Measurements from ENCODE around the gene ABTB1. TPM values are rescaled to one million over a fixed set of nuclear protein-coding genes. Genes with fewer than 3 reads are reported as not detected.
"Not testable (repeated sequence)": the region's sequence is repeated elsewhere in the genome, so short reads cannot be mapped to it uniquely, and the experiment has no call there.

The ABTB1 gene
- total RNA-seq, 1 experiment from 2014 or later, result 1.9 TPM

DNA sequence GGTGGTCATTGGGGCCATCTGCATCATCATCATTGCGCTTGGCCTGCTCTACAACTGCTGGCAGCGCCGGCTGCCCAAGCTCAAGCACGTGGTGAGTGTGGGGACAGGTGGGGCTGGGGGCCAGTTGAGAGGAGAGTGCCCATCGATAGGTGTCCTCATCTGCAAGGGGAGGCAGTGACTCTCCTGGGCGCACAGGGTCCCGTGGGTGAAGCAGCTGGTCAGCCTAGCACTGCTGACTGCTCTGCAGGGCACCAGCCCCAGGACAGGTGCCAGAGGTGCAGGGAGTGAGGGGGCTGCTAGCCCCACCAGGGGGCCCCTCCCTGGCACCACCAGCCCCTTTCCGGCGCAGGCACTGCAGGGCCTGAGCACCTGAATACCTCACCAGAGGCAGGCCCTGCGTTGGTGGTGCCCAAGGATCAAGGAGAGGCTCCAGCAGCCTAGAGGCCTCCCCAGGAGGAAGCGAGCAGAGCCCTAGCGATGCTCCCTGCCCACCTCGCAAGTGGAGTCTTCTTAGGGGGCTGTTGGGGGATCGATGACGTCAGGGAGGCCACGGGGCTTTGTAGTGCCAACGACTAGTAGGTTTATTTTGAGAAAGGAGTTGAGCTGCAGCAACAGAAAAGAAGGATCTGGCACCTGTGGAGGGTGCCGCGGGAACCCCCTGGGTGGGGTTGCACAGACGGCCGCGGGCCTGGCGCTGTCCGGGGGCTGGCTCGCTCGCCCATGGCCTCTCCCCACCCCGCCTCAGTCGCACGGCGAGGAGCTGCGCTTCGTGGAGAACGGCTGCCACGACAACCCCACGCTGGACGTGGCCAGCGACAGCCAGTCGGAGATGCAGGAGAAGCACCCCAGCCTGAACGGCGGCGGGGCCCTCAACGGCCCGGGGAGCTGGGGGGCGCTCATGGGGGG is 976 bp upstream of the ABTB1 start:
- DNase-seq (ENCODE audit: low spot score), result no peak

DNA sequence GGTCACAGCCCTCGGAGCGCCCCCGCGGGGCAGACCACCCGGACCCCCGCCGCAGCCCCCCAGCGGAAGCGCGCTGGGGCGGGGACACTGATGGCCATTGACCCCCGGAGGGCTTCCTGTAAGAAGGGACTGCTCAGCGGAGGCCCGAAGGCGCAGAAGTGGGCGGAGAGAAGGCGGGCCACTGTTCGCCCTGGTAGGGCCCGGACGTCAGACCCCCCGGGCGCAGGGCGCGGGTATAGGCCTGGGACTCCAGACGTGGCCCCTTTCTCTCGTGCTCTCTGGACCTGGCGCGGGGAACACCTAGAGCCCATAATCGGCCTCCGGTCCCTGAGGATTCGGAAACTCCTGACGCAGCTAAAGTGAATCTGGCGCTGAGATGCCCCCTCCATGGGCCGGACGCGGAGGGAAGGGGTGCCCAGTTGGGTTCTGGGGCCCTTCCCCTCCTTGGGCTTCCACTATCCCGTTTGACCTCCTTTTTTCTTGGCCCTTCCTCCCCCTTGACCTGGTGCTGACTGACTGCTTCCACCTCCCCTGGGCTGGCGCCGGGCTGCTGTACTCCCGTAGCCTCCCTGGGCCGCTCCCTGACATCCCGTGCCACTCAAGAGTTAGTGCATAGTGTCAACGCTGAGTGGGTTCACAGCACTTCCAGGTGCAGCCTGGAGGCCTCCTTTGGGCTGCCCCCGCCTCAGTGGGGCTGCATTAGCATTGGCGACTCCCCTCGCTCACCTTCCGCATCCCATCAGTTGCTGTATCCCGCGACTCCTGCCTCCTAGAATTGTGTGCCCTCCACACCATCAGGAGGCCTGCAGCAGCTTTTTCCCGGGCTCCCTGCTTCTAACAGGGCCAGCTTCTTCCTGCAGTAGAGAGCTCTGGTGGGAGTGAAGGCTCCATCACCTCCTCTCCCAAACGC is 694 bp downstream of the ABTB1 start:
- peak; percentile 51 for DNase-seq (ENCODE audit: low spot score)

DNA sequence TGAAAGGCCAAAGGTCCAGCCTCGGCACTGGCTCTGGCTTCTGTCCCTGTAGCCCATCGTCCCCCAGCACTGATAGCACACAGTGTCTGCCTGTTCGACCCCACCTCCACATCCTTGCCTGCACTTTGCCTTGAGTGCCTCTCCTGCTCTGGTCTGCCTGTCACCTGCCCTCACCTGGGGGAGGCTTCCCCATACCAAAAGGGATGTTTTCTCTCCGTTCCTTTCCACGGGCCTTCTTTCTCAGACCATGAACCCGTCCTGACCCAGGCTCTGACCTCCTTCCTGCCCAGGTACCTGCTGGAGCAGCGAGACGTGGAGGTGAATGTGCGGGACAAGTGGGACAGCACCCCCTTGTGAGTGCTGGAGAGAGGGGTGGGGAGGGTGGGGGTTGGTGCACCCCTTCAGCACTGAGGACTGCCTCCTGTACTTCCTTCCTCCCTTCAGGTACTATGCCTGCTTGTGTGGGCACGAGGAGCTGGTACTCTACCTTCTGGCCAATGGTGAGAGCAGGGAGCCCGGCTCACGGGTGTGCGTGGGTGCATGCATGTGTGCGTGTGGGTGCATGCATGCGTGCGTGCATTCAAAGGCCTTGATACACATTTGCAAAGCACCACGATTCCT is 1.5 kb downstream of the ABTB1 start:
- DNase-seq (ENCODE audit: low spot score), result no peak

DNA sequence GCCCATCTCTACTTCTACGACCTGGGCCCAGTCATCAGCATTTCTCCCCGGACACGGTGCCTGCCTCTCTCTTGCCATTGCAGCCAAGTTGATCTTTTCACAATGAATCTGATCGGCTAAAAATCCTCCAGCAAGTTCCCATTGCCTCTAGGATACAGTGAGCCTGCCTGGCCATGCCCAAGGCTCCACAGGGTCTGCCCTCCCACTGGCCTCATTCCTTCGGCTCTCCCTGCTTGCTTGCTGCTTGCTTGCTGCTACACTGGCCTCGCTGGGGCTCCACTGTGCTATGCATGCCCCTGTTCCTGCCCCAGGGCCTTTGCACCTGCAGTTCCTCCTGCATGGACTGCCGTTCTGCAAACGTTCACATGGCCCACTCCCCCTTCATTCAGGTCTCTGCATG is 2.0 kb downstream of the ABTB1 start:
- DNase-seq (ENCODE audit: low spot score), result no peak

DNA sequence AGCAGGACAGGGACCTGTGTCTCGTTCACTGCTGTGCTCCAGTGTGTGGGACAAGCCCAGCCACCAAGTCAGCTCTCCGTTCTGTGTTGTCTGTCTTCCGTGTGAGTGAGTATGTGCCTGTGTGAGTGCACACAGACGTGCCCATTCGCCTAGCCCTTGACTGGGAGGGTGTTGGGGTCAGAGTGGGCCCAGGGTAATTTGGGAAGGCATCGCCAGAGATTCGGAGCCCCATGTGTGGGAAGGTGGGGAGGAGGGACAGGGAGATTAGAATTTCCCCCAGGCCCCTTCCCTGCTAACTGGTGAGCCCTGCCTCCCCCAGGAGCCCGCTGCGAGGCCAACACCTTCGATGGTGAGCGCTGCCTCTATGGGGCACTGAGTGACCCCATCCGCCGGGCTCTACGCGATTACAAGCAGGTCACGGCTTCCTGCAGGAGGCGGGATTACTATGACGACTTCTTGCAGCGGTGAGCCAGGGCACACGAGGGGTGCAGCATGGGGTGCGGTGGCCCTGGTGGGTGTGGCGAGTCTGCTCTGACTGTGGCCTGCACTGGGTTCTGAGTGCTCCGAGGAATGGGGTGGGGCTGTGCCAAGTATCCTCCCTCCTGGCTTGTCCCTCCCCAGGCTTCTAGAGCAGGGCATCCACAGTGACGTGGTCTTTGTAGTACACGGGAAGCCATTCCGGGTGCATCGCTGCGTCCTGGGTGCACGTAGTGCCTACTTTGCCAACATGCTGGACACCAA is 3.1 kb downstream of the ABTB1 start:
- no peak for DNase-seq (ENCODE audit: low spot score)

DNA sequence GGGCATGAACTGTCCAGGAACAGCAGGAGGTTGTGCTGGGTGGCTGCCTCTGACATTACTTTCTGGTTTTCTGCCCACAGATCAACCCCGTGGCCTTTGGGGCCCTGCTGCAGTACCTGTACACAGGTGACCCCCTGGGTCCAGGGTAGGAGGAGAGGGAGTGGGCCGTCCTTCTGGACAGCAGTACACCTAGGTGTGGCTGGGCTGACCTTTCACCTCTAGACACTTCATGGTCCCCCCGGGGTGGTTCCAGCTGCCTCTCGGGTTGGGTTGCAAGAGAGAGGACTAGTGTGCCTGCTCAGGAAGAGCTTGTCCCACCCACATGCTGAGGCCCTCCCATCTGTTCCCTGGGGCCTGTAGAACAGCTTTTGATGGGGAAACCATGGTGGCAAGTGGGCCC is 3.7 kb downstream of the ABTB1 start:
- no peak for DNase-seq (ENCODE audit: low spot score)

DNA sequence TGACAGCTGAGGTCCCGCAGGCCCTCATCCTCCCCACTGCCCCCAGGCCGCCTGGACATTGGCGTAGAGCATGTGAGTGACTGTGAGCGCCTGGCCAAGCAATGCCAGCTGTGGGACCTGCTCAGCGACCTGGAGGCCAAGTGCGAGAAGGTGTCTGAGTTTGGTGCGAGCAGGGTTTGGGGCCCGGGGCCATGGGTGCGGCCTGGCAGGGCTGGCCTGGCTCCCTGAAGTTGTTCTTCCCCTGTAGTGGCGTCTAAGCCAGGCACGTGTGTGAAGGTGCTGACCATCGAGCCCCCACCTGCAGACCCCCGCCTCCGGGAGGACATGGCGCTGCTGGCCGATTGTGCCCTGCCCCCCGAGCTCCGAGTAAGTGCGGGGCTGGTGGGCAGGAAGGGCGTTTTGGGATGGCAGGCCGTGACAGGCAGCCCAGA is 4.2 kb downstream of the ABTB1 start:
- DNase-seq (ENCODE audit: low spot score), result no peak

- DNase-seq (ENCODE audit: low spot score), result no peak
Measured at GRCh38 chr3:127677541-127678314, 5.0 kb downstream of the ABTB1 start.

- no peak for DNase-seq (ENCODE audit: low spot score)
Measured at GRCh38 chr3:127678315-127678599, 5.5 kb downstream of the ABTB1 start.

DNA sequence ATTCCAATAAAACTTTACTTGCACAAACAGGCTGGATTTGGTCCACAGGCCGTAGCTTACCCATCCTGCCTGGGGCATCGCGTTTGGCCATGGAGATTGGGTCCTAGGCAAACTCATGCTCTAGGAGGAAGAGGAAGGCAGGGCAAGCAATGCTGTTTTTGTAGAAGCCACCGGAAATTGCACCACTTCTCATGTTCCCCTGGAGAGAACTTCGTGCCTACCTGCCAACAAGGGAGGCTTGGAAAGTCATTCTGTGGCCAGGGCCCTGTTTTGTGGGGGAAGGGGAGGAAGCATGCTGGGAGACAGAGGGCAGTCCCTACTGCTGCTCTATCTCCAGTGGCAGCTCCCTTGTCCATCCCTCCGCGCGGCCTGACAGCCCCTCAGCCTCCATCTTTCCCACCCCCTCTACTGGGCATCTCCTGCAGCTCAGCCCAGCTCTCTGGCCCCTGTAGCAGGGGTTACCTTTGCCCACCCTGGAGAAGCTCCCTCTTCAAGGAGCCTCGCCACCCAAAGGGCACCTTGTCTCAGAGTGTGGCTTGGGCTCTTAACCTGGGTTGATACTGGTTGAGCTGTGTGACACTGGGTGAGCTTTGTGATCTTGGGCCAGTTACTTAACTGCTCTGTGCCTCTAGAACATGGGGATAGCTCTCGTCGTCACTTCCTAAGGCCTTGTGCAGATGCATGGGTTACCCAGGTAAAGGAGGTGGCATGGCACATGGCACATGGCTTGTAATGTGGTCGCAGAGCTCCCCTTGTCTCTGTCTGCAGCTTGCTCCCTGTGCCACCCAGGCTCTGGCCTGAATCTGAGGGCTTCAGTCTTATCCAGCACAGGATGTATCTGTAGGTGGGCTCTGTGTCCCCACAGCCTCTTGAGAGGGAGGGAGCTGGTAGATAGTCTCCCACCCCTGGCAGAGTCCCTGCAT is 6.1 kb downstream of the ABTB1 start:
- DNase-seq (ENCODE audit: low spot score), result no peak

- DNase-seq (ENCODE audit: low spot score), result no peak
Measured at GRCh38 chr3:127679534-127680145, 6.9 kb downstream of the ABTB1 start.

DNA sequence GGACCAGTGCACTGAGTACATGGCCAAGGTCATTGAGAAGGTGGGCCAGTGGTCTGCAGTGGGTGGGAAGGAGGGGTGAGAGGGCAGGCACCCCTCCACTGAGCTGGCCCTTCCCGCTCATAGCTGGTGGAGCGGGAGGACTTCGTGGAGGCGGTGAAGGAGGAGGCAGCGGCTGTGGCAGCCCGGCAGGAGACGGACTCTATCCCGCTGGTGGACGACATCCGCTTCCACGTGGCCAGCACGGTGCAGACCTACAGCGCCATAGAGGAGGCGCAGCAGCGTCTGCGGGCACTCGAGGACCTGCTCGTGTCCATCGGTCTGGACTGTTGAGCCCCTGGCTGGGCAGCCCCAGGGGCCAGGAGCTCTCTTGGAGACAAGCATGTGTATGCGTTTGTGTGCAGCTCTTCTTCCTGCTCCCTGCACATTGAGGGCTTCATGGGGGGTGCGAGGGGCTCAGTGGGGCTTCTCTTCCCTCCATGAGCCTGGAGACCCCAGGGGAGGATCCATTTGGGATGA is 7.5 kb downstream of the ABTB1 start:
- no peak for DNase-seq (ENCODE audit: low spot score)

- DNase-seq (ENCODE audit: low spot score), result no peak
Measured at GRCh38 chr3:127680798-127681221, 8.1 kb downstream of the ABTB1 start.

- DNase-seq (ENCODE audit: low spot score), result not testable (repeated sequence)
Measured at GRCh38 chr3:127682175-127682554, 9.4 kb downstream of the ABTB1 start.

GRCh38 chr3:127682561-127682960 is 9.8 kb downstream of the ABTB1 start:
- no peak for DNase-seq (ENCODE audit: low spot score)

DNA sequence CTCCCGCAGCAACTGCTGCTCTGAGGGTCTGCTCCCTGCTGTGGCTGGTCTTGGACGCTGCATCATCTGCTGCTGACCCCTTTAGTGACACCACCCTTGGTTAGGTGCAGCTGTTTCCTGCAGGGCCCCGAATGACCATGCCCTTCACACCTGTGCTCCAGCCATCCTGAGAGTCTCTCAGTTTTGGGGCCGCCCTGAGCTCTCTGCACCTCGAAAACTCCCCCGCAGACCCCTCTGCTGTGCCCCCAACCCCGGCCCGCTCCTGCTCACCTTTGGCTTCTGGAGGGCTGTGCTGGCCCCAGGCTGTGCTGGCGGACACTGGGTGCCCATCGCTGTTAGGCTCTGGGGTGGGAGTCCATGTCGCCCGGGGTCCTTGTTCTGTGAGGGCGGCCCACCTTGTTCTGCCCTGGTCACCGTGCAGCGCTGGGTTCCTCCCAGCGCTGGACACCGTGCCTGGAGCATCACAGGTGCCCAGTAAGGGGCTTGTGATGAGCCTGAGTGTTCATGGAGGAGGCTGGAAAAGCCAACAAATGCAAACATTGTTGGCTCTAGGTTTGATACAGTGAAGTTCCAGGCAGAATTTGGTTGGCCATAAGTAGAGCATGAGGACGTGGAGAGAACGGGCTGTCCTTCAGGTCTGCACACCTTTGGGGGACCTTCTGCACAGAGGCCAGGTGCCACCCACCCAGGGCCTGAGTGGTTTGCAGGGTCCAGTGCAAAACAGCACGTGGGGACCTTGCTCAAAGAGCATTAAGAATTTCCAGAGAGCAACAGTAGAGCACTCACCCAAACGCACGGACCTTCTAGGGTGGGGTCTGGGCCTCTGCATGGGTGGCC is 12.3 kb downstream of the ABTB1 start:
- no peak for DNase-seq (ENCODE audit: low spot score)

- no peak for DNase-seq (ENCODE audit: low spot score)
Measured at GRCh38 chr3:127685708-127686511, 13.2 kb downstream of the ABTB1 start.

Data from A172 (cell line).